Left cardiac atrium (tissue), 4 donors: ENCODE results near the gene MMS19. TPM values are rescaled to one million over a fixed set of nuclear protein-coding genes. Genes with fewer than 3 reads are reported as not detected.

Experiments used
- ATAC-seq, 2 donors: fragments of 200-7000 bp; cut with Tn5 transposase; one replicate each; pipeline ENCODE4 v1.9.1; 2020; ENCODE audit warnings: mild to moderate bottlenecking in 2 of 2, moderate library complexity in 2 of 2
- DNase-seq: peaks from one replicate; pipeline ENCODE4 v3.0.0-alpha.2; 2020
- intact Hi-C, 2 donors: fragments of 100-400 bp; cut with DNase I; formaldehyde crosslinking; loops; one replicate each; pipeline versions ENCODE4 v1.14.1 to v1.15.1; 2022 to 2023
- total RNA-seq, 2 donors: library from RNA; stranded (reverse); fragmentation: NEBNext Ultra II Directional; extraction: Animal tissue kit (Norgen Biotek cat#: 25700); gene quantifications; one replicate each; pipeline ENCODE4 v1.2.1, GENCODE V29; 2021
- donor health status: DM: no; HTN: yes; CAD: no.
- donor health status: DM: no; HTN: yes; CAD: no; lungs with severe emphysema.
- donor health status: DM: yes; HTN: yes; CAD: no.
- donor health status: Dilated cardiomyopathy.

The MMS19 gene
- total RNA-seq, 2 donors from 2014 or later: 31.9 to 34.0 TPM

DNA sequence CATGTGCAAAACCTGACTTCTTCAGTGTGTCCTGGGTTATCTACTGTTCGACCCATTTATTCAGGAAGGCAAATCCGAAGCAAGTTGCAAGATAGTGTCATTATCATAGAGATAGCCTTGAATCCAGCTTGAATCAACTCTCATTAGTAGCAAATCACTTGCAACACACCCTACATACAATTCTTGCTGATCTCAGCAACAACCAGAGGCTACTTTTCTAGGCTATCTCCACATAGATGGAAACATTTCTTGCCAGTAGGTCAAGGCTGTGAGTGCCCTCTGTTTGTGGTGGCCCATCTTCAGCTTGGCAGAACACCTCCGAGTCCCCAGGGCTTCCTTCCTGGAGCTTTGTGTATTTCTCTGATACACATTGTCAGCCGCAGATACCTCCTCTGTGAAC, 12.5 kb upstream of the MMS19 start:
- DNase-seq: no peak
- no peak for ATAC-seq
- intact Hi-C loops: no loop called here

DNA sequence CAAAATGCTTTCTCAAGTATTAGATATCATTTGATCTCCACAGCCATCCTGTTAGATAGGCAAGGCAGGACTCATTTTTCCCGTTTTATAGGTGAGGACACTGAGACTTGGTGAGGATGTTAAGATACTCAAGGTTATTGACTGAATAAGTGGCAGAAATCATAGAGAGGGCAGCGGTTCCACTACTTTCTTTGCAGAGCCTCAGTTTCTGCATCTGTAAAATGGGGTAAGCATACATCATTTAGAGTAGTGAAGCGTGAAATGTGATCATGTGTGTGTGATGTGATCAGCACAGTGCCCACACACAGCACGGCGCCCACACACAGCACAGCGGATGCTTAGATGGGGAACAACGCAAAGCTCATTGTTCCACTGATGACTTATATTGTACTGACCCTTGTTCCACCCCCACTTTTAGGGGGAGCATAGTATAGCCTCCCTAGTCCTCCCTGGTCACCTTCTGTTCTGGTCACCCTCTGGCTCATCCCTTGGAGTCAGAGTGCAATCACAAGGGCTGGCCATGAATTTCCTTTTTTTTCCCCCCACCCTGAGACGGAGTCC, 11.0 kb upstream of the MMS19 start:
- intact Hi-C loops: no loop called here
- DNase-seq (no peak), ATAC-seq (no peak)

DNA sequence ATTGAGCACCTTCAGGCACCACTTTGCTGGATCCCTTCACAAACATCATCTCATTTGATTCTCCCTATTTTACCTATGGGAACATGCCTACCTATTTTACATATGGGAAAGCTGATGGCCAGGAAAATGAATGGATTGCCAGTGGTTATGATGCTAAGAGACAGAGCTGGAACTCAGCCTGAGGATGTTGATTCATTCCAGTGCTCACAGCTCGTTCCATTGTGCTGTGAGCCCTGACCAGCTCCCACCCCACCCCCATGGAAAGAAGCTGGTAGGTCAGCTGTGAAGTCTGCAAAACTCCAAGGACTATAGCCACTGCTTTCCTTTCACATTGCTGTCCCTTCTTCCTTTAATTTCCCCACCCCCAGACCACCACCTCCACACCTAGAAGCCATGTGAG, 10.1 kb upstream of the MMS19 start:
- DNase-seq (no peak), ATAC-seq (no peak)
- intact Hi-C loops: no loop called here

DNA sequence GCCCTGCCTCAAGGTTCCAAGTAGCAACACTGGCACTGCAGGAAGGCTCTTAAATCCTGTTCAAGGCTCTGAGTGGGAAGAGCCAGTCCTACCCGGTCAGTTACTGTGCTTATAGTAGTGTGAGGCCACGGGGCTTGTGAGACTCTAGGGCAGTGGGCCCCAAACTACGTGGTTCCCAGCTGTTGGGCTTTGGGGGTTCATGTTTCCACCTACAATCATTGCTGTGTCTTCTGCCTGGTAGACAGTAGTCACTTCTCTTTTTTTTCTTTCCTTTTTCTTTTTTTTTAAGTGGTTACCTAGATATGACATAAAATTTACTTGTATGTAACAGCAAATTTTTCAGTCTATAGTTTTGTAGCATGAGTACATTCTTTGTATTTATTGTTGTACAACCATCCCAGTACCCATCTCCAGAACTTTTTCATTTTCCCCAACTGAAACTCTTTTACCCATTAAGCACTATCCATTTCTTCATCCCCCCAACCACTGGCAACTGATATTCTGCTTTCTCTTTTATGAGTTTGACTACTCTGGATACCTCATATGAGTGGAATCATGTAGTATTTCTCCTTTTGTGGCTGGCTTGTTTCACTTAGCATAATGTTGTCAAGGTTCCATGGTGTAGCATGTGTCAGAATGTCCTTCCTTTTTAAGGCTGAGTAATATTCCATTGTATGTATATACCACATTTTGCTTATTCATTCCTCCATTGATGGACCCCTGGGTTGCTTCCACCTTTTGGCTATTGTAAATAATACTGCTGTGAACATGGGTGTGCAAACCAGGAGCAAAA, 8.2 kb upstream of the MMS19 start:
- ATAC-seq (no peak), DNase-seq (no peak)
- intact Hi-C loops: no loop called here

DNA sequence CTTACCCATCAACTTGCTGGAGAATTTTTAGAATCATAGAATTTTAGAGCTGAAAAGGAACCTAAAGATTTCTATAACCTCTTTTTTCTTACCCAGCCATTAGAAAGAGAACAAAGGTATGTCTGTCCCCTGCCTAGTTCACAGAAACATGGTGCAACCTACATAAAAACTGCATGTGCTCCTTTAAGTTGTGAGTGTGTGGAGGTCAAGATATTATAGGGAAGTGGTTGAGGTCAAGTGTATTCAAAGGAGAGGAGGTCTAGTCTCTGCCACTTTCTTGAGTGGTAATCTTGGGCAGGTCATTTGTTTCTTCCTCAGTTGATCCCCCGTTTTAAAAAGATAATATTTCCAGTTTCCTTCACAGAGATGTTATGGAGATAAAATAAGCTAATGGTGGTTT, 6.9 kb upstream of the MMS19 start:
- no peak for ATAC-seq
- intact Hi-C loops: no loop called here

DNA sequence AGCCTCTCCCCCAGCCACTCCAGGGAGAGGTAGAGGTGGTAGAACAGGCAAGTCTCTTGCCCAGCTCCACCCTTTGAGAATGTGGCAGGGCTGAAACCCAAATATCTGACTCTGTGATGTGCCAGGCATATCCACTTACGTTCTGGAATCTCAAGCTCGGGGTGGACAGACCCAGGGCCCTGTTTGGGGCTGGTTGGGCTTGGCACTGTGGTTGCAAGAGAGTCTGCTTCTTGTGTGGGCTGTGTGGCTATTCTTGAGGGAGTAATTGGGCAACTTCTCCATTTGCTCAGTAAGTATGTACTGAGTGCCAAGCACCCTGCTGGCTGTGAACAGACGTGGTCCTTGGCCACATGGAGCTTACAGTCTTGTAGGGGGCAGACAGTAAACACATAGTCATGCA, 5.2 kb upstream of the MMS19 start:
- ATAC-seq (no peak), DNase-seq (no peak)
- intact Hi-C loops: no loop called here

More for the DNA sequence above, 6.9 kb upstream of the MMS19 start:
- DNase-seq: no peak

DNA sequence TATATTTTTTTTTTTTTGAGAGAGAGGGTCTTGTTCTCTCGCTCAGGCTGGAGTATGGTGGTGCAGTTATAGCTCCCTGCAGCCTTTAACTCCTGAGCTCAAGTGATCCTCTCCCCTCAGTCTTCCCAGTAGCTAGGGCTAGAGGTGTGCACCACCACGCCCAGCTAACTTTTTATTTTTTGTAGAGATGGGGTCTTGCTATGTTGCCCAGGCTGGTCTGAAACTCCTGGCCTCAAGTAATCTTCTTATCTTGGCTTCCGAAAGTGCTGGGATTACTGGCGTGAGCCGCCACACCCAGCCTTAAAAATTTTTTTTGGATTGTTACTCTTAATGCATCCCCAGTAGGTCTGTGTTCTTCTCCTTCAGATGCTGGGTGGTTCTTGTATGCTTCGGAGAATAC, 4.7 kb upstream of the MMS19 start:
- ATAC-seq (no peak), DNase-seq (no peak)
- intact Hi-C loops: no loop called here

DNA sequence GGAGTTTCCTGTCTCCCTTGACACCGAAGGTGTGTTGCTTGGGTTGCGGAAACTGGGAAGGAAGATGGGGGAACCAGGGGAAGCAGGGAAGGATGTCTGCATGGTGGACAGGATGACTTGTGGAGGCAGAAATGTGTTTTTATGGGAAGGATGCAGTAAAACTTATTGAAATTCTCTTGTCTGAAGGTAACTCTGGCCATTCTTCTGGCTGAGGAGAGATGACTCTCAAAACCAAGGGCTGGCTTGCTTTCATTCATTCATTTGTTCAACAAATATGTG, 2.0 kb upstream of the MMS19 start:
- DNase-seq (no peak), ATAC-seq (no peak)
- intact Hi-C loops: no loop called here

DNA sequence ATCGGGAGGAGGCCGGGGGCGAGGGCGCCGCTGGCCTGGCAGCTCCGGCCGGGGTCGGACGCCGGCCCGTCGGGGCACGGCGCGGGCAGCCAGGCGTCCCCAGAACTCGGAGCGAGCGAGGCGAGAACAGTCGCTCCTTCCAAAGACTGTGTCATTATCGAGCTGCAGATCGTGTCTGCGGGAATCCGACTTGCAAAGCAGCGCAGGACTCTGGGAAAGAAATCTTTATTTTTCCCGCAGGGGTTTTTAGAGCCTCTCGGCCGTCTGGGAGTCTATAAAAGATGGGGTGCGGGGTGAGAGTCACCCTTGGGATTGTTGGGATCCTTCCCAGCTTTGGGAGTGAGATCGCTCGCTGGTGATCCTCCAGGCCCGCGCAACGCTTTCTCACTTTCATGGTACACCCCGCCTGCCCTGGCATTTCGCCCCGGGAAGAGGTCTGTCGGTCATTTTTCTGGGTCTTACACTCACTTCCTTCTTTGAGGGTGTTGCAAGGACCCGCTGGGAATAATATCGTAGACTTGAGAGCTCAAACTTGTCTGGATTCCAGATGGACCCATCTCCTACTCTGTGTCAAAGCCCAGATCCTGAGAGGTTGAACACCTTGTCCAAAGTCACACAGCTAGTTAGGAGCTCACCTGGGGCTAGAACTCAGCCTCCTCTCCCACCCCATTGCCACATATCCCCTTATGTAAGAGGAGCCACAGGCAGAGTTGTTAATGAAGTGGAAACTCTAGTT, 1.5 kb upstream of the MMS19 start:
- DNase-seq: peak; percentile 86
- ATAC-seq: no peak
- intact Hi-C loops: loop anchor here in 1 of 2 donors (10.0 kb wide), 1 partner anchor 45 kb away; no protein-coding TSS in a partner anchor

DNA sequence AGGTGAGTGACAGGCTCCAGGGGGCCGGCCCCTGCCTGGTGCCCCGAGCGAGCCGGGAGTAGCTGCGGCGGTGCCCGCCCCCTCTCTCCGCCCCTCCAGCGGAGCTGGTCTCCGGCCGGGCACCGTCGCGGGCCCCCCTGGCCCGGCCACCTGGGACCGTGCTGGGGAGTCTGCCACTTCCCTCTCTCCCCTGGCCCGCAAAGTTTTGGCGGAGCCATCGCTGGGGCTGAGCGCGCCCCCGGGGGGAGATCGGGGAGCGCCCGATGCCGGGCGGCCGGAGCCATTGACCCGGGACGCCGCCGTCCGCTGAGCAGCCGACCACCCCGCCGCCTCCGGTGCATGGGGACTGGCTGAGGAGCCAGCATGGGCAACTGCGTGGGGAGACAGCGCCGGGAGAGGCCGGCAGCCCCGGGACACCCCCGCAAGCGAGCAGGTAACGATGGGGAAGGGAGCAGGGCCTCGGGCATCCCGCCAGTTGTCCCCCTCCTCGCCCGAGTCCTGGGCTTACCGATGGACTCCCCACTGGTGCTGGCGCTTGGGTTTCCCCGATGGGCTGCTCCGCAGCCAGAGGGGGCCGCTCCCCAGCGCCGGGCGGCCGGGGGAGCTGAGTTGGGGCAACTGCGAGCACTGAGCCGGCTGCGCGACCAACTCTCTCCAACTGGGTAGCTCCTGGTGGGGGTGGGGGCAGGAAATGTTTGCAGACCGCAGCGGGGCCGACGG, 779 bp upstream of the MMS19 start, which contains the start of gene UBTD1:
TSS of gene UBTD1 (plus strand) at position 84 of the 720 bp plus-strand sequence. CDS start at position 364, 280 bp downstream.
- intact Hi-C loops: loop anchor here in 1 of 2 donors (10.0 kb wide), 1 partner anchor 46 kb away; no protein-coding TSS in a partner anchor
- DNase-seq: peak; percentile 70
- ATAC-seq: peak; percentile 20 to 23

DNA sequence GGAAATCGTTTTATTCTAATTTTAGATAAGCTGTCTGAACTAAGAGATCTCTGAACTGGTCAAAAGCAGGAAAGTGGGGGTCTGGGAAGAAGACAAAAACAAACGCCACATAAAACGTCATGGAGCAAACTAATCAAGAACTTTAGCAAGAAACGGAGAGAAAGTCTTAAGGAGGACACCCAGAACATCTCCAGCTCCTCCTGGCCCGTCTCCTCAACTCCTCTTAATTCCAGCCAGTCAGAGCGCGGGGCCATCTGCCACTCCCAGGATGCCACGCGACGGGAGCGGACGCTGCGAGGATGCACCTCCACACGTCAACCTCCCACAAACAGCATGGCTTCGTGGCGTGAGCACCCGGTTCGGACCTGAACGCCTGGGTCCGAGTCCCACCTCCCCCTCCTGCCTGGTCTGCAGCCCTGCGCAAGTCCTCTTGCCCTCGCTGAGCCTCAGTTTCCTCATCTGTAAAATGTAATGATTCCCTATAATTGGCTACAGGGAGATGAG, 598 bp downstream of the MMS19 start:
- DNase-seq (peak; percentile 87), ATAC-seq (peak; percentile 28 to 65)
- intact Hi-C loops: loop anchor here in 1 of 2 donors (10.0 kb wide), 1 partner anchor 47 kb away; no protein-coding TSS in a partner anchor

DNA sequence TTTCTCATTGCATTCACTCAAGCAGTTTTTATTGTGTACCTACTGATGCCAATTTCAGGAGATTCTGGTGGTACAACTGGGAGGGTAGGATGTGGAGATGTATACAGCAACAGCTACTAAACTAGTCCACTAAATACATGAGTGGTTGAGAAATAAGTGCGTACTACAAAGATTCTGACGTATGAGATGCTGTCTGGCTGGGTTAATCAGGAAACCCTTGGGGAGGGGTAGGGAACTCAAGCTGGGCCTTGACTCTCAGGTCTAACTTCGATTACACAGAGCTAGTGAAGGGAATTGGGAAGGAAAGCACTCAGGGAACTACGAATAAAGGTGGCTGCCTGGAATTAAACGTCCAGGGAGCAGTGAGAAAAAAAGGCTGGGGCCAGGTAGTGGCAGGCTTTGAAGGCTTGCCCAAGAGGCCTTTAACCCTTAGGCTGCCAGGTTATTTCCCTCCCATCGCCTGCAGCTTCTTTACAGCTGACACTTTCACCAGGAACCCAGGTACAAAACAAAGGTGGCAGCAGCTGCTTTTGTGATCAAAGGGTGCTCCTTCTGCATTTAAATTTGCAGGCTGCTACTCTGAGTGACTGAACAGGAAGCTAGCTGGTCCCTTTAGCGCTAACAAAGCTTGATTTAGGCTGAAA, 3.2 kb downstream of the MMS19 start:
- ATAC-seq (no peak), DNase-seq (no peak)
- intact Hi-C loops: loop anchor here in 1 of 2 donors (10.0 kb wide), 1 partner anchor 50 kb away; no protein-coding TSS in a partner anchor

DNA sequence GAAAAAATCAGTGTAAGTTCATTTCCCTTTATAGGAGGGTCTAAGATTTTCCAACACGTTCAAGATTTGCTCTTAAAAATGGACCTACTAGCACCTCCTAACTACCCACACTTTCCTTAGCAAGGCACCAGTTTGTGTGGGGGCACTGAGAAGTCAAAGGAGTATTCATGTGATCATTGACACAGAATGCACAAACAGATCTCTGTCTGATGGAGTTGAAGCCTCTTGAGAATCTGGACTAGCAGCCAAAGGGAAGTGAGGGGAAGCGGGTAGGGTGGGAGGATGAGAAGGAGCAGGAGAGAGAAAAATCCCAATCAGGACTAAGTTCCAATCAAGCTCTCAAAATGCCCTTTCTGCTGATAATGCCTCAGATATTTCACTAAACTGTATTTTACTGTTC, 4.1 kb downstream of the MMS19 start:
- DNase-seq (no peak), ATAC-seq (no peak)
- intact Hi-C loops: loop anchor here in 1 of 2 donors (10.0 kb wide), 1 partner anchor 51 kb away; no protein-coding TSS in a partner anchor

DNA sequence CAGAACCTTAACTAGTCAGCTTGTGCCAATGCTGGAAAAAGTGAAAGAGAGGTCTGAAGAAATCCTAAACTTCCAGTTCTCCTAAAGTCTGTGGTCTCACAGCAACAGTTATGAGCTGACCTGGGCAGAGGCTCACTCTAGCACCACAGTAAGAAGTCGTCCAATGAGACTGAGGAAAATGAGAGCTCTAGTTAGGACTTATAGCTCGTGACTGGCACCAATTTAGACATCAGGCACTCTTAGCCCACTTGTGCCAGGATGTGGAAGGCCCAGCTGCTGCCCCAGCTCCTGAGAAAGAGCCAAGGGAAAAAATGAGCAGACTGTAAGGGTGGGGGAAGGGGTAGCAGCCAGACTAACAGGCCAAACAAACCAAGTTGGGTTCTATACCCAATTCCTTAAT, 7.6 kb downstream of the MMS19 start:
- peak; percentile 78 to 79 for ATAC-seq
- DNase-seq: no peak
- intact Hi-C loops: loop anchor here in 1 of 2 donors (10.0 kb wide), 1 partner anchor 54 kb away; no protein-coding TSS in a partner anchor

DNA sequence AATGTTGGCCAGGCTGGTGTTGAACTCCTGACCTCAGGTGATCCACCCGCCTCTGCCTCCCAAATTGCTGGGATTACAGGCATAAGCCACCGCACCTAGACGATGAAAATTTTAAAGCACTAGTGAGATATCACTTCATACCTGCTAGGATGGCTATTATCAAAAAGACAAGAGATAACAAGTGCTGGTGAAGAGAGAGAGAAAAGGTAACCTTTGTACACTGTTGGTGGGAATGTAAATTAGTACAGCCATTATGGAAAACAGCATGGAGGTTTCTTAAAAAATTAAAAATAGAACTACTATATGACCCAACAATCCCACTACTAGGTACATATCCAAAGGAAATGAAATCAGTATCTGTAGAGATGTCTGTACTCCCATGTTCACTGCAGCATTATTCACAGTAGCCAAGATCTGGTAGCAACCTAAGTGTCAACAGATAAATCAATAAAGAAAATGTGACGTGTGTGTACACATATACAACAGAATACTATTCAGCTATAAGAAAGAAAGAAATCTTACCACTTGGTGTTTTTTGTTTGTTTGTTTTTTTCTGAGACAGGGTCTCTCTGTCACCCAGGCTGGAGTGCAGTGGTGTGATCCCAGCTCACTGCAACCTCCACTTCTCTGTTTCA, 12.5 kb downstream of the MMS19 start:
- intact Hi-C loops: no loop called here
- no peak for ATAC-seq
- DNase-seq: no peak

DNA sequence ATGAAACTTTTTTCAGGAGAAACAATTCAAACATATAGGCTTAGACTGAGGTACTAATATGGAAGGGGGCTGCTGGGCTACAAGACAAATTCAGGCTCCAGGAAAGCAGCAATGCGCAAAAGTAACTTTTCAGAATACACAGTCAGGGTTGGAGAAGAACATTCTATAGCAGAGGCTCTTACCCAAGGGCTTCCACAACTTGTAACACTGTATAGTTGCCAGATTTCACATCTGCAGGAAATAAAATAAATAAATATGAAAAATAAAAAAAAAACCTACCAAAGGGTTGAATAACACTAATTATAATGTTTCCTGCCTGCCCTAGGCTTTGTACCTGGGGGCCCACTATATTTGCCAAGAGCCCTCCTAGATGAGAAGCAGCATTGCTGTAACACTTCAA, 14.3 kb downstream of the MMS19 start:
- intact Hi-C loops: no loop called here
- ATAC-seq: no peak
- DNase-seq: no peak

DNA sequence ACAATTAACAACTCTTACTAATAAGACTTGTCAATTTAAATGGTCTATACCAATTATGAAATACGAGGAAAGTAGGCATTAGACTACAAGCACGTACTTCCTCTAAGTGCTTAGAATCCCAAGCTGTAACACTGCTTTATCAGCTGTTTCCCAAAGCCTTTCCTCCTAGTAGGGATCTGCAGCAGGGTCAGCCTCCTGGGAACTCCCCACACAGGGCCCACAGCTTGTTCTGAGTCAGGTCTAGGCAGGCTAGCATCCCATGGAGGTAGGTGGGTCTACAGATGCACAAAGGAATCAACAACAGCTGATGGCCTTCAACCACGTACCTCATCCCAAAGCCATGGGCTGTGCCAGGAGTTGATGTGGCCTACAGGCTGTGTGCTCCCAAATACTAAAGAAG, 14.7 kb downstream of the MMS19 start:
- DNase-seq (no peak), ATAC-seq (no peak)
- intact Hi-C loops: no loop called here

DNA sequence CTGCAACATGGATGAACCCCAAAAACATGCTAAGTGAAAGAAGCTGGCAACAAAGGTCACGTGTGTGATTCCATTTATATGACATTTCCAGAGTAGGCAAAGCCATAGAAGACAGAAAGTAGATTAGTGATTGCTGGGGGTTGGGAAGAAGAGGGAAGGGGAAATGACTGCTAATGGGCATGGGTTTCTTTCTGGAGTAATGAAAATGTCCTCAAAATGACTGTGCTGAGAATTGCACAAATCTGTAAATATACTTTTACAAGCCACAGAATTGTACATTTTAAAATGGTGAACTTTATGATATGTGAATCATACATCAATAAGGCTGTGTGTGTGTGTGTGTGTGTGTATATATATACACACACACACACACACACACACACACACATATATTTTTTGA, 15.8 kb downstream of the MMS19 start:
- no peak for ATAC-seq
- DNase-seq: no peak
- intact Hi-C loops: no loop called here
